ENCODE results near the gene ALG1.

DNA sequence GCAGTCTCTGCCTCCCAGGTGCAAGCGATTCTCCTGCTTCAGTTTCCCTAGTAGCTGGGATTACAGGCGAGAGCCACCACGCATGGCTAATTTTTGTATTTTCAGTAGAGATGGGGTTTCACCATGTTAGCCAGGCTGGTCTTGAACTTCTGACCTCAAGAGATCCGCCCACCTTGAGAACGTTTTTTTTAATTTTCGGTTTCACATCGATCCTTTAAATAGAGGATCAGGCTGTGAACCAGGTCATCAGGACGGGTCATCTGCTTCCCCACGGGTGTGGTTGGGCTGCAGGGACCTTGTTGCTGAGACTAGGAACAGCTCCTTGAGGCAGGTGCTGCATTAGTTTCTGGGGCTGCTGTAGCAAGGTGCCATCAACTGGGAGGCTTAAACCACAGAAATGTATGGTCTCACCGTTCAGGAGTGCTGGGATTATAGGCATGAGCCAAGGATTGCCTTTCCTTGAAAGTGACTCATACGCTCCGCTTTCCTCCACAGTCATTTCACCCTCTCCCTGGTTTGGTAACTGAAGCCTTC, 30.0 kb upstream of the ALG1 start:
- TF ChIP-seq, protein P1, sequence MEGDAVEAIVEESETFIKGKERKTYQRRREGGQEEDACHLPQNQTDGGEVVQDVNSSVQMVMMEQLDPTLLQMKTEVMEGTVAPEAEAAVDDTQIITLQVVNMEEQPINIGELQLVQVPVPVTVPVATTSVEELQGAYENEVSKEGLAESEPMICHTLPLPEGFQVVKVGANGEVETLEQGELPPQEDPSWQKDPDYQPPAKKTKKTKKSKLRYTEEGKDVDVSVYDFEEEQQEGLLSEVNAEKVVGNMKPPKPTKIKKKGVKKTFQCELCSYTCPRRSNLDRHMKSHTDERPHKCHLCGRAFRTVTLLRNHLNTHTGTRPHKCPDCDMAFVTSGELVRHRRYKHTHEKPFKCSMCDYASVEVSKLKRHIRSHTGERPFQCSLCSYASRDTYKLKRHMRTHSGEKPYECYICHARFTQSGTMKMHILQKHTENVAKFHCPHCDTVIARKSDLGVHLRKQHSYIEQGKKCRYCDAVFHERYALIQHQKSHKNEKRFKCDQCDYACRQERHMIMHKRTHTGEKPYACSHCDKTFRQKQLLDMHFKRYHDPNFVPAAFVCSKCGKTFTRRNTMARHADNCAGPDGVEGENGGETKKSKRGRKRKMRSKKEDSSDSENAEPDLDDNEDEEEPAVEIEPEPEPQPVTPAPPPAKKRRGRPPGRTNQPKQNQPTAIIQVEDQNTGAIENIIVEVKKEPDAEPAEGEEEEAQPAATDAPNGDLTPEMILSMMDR (IDR thresholded peaks at IDR 0.05 in 4 of 5, conservative IDR thresholded peaks at IDR 0.05 in 1 of 5), result no peak
- no peak for TF ChIP-seq POLR2A (IDR thresholded peaks at IDR 0.05)
